Measurements from ENCODE around the gene HSF4.

Gene HSF4

DNA sequence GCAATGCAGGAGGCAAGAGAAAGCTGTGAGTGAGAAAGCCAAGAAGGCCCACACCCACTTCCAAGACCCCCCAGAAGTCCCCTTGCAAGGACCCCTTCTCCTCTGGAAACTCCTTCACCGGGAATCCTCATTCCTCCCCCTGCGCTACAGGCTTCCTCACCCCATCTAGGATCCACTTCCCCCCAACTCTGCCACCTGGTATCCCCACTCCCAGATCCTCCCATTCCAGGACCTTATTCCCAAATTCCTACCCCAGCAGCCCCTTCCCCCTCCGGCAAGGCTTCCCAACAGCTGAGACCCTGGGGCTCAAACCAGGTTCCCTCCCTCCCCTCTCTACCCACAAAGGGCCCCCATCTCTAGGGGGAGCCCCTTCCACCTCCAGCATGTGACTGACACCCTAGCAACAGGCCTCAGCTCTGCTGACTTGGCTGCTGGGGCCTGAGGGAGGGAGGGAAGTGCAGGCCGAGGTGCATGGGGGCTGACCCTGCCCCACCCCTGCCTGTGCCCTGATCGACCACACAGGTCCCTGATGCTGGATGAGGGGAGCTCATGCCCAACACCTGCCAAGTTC, 2.1 kb downstream of the HSF4 start:
- no peak overlapping the region for H3K27ac ChIP-seq (ENCODE audit: low read depth, low read length)
- H3K4me3 ChIP-seq (ENCODE audit: low read length) = no peak overlapping the region
- H3K4me2 ChIP-seq (ENCODE audit: low read length) = no peak overlapping the region
- peaks cover 4% of the 10 kb centered on the region; the same call in 1 of the 2 replicates for H4K20me1 ChIP-seq (ENCODE audit: control insufficient read depth, insufficient read depth, low read depth, low read length)
- no peaks in the 10 kb centered on the region for H3K9me3 ChIP-seq (ENCODE audit: control insufficient read depth, insufficient read depth, low read length)
- H3K4me1 ChIP-seq (ENCODE audit: control insufficient read depth, low read length) = peaks cover 27% of the 10 kb centered on the region
- H3K27me3 ChIP-seq (ENCODE audit: control insufficient read depth, low read length) = peaks cover 67% of the 10 kb centered on the region
- H3K36me3 ChIP-seq (ENCODE audit: control insufficient read depth, low read length) = no peaks in the 10 kb centered on the region
- H3K79me2 ChIP-seq (ENCODE audit: control insufficient read depth, low read length) = no peaks in the 10 kb centered on the region
- TF ChIP-seq, protein P1, sequence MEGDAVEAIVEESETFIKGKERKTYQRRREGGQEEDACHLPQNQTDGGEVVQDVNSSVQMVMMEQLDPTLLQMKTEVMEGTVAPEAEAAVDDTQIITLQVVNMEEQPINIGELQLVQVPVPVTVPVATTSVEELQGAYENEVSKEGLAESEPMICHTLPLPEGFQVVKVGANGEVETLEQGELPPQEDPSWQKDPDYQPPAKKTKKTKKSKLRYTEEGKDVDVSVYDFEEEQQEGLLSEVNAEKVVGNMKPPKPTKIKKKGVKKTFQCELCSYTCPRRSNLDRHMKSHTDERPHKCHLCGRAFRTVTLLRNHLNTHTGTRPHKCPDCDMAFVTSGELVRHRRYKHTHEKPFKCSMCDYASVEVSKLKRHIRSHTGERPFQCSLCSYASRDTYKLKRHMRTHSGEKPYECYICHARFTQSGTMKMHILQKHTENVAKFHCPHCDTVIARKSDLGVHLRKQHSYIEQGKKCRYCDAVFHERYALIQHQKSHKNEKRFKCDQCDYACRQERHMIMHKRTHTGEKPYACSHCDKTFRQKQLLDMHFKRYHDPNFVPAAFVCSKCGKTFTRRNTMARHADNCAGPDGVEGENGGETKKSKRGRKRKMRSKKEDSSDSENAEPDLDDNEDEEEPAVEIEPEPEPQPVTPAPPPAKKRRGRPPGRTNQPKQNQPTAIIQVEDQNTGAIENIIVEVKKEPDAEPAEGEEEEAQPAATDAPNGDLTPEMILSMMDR (IDR thresholded peaks at IDR 0.05; ENCODE audit: low read depth, low read length, poor library complexity, severe bottlenecking) = no peak
- TF ChIP-seq EZH2phosphoT487 (IDR thresholded peaks at IDR 0.05; ENCODE audit: borderline replicate concordance, low read length) = no peak
- no peaks in the 10 kb centered on the region for H3K9me2 ChIP-seq (replicated peaks; ENCODE audit: control insufficient read depth, low read length)
- H3F3A ChIP-seq (ENCODE audit: control insufficient read depth, insufficient read depth) = no peaks in the 10 kb centered on the region

DNA sequence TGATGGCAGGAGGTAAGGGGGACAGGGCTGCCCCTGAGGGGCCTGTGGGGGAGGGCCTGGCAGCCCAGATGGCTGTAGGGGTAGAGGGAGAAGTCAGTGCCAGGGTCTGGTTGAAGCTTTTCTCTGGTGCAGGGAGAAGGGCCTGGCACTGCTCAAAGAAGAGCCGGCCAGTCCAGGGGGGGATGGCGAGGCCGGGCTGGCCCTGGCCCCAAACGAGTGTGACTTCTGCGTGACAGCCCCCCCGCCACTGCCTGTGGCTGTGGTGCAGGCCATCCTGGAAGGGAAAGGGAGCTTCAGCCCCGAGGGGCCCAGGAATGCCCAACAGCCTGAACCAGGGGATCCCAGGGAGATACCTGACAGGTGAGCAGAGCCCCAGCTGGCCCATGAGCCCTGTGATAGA, 3.0 kb downstream of the HSF4 start:
- no peaks in the 10 kb centered on the region for H3K36me3 ChIP-seq (ENCODE audit: control insufficient read depth, low read length)
- no peaks in the 10 kb centered on the region for H3K9me3 ChIP-seq (ENCODE audit: control insufficient read depth, insufficient read depth, low read length)
- TF ChIP-seq EZH2phosphoT487 (IDR thresholded peaks at IDR 0.05; ENCODE audit: borderline replicate concordance, low read length) = no peak
- TF ChIP-seq, protein P1 (IDR thresholded peaks at IDR 0.05; ENCODE audit: low read depth, low read length, poor library complexity, severe bottlenecking) = no peak
- peaks cover 4% of the 10 kb centered on the region; the same call in 1 of the 2 replicates for H4K20me1 ChIP-seq (ENCODE audit: control insufficient read depth, insufficient read depth, low read depth, low read length)
- no peak overlapping the region for H3K27ac ChIP-seq (ENCODE audit: low read depth, low read length)
- peaks cover 64% of the 10 kb centered on the region for H3K27me3 ChIP-seq (ENCODE audit: control insufficient read depth, low read length)
- H3F3A ChIP-seq (ENCODE audit: control insufficient read depth, insufficient read depth) = no peaks in the 10 kb centered on the region
- no peaks in the 10 kb centered on the region for H3K9me2 ChIP-seq (replicated peaks; ENCODE audit: control insufficient read depth, low read length)
- no peaks in the 10 kb centered on the region for H3K79me2 ChIP-seq (ENCODE audit: control insufficient read depth, low read length)
- H3K4me2 ChIP-seq (ENCODE audit: low read length) = no peak overlapping the region
- H3K4me1 ChIP-seq (ENCODE audit: control insufficient read depth, low read length) = peaks cover 27% of the 10 kb centered on the region
- no peak overlapping the region for H3K4me3 ChIP-seq (ENCODE audit: low read length)

DNA sequence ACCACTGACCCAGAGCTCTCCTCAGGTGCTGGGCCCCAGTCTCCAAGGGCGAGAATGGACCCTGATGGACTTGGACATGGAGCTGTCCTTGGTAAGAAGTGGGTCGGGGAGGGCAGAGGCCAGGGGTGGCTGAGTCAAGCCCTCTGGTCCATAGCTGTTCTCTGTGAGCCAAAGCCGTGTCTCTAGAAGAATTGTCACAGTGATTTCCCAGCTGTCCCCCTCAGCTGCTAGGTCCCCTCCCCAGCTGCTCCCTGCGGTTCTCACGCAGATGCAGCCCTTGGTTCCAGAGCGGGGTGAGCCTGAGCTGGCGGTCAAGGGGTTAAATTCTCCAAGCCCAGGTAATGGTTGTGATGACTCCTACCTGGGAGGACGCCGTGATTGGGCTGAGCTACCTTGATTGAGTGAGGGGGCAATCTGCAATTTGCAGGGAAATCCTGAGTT, 4.5 kb downstream of the HSF4 start:
- Histone ChIP-seq H3K9me2 (replicated peaks; ENCODE audit: control insufficient read depth, low read length) (no peaks in the 10 kb centered on the region), H3K36me3 (ENCODE audit: control insufficient read depth, low read length) (no peaks in the 10 kb centered on the region), H3K4me2 (ENCODE audit: low read length) (no peak overlapping the region), H4K20me1 (ENCODE audit: control insufficient read depth, insufficient read depth, low read depth, low read length) (no peaks in the 10 kb centered on the region), H3K27me3 (ENCODE audit: control insufficient read depth, low read length) (peaks cover 60% of the 10 kb centered on the region), H3K9me3 (ENCODE audit: control insufficient read depth, insufficient read depth, low read length) (no peaks in the 10 kb centered on the region), H3K4me3 (ENCODE audit: low read length) (no peak overlapping the region), H3K27ac (ENCODE audit: low read depth, low read length) (no peak overlapping the region), H3K4me1 (ENCODE audit: control insufficient read depth, low read length) (peaks cover 20% of the 10 kb centered on the region), H3F3A (ENCODE audit: control insufficient read depth, insufficient read depth) (no peaks in the 10 kb centered on the region), H3K79me2 (ENCODE audit: control insufficient read depth, low read length) (no peaks in the 10 kb centered on the region)
- no peak for TF ChIP-seq EZH2phosphoT487 (IDR thresholded peaks at IDR 0.05; ENCODE audit: borderline replicate concordance, low read length)
- TF ChIP-seq, protein P1 (IDR thresholded peaks at IDR 0.05; ENCODE audit: low read depth, low read length, poor library complexity, severe bottlenecking) = no peak

All from DOHH2 (cell line).